IPS-20b (cell line): ENCODE data around the gene DSE.

ENCODE experiments used
- H3K27ac ChIP-seq: one replicate; pipeline ENCODE4 v1.5.1; 2013; ENCODE audit warnings: low read length
- H3K27me3 ChIP-seq: 2 replicates; pipeline ENCODE4 v1.6.1; 2013; ENCODE audit warnings: mild to moderate bottlenecking, low read length, inconsistent platforms; ENCODE audit not compliant: insufficient read depth
- H3K36me3 ChIP-seq: 2 replicates; pipeline ENCODE4 v1.6.1; 2013; ENCODE audit warnings: low read depth, mild to moderate bottlenecking, inconsistent platforms, low read length, moderate library complexity; ENCODE audit not compliant: insufficient read depth
- H3K4me1 ChIP-seq: 2 replicates; pipeline ENCODE4 v1.6.1; 2013; ENCODE audit warnings: mild to moderate bottlenecking, control low read depth, inconsistent platforms, low read length, moderate library complexity; ENCODE audit not compliant: insufficient read depth
- H3K4me3 ChIP-seq: 2 replicates; pipeline ENCODE4 v1.5.1; 2013; ENCODE audit warnings: mild to moderate bottlenecking, low read length, inconsistent platforms
- H3K9ac ChIP-seq: 2 replicates; pipeline ENCODE4 v1.6.1; 2013; ENCODE audit warnings: low read depth, mild to moderate bottlenecking, inconsistent platforms, low read length, moderate library complexity
- H3K9me3 ChIP-seq: 2 replicates; pipeline ENCODE4 v1.6.1; 2013; ENCODE audit warnings: mild to moderate bottlenecking, low read depth, low read length, inconsistent platforms; ENCODE audit not compliant: insufficient read depth

DSE gene

GRCh38 chr6:116492331-116493067 is 121.8 kb downstream of the DSE start:
- Histone ChIP-seq H3K27ac (no peak overlapping the region), H3K4me3 (no peak overlapping the region), H3K27me3 (no peaks in the 10 kb centered on the region), H3K9me3 (no peaks in the 10 kb centered on the region), H3K36me3 (no peaks in the 10 kb centered on the region), H3K9ac (no peak overlapping the region), H3K4me1 (peaks cover 10% of the 10 kb centered on the region)
